Measurements from ENCODE around the gene HSPE1.

Gene HSPE1

GRCh38 chr2:197504512-197504911 lies 4.3 kb downstream of the HSPE1 start:
- in situ Hi-C loops (cut with MboI; ENCODE audit: low pct_unique_long_range_greater_than_20kb, low sequenced_read_pairs, unreplicated experiment) = no loop called here
- DNase-seq (ENCODE audit: low spot score) = no peak
- no peak for TF ChIP-seq CTCF (IDR thresholded peaks at IDR 0.05; ENCODE audit: extremely low read depth, insufficient read depth, missing control alignments)

- TF ChIP-seq CTCF (IDR thresholded peaks at IDR 0.05; ENCODE audit: extremely low read depth, insufficient read depth, missing control alignments) = no peak
- in situ Hi-C loops (cut with MboI; ENCODE audit: low pct_unique_long_range_greater_than_20kb, low sequenced_read_pairs, unreplicated experiment) = no loop called here
- DNase-seq (ENCODE audit: low spot score) = no peak
Measured at GRCh38 chr2:197506658-197507057, 6.5 kb downstream of the HSPE1 start.

- no peak for DNase-seq (ENCODE audit: low spot score)
- in situ Hi-C loops (cut with MboI; ENCODE audit: low pct_unique_long_range_greater_than_20kb, low sequenced_read_pairs, unreplicated experiment) = no loop called here
- no peak for TF ChIP-seq CTCF (IDR thresholded peaks at IDR 0.05; ENCODE audit: extremely low read depth, insufficient read depth, missing control alignments)
Measured at GRCh38 chr2:197513915-197514314, 13.7 kb downstream of the HSPE1 start.

- no peak for DNase-seq (ENCODE audit: low spot score)
- TF ChIP-seq CTCF (IDR thresholded peaks at IDR 0.05; ENCODE audit: extremely low read depth, insufficient read depth, missing control alignments) = no peak
Measured at GRCh38 chr2:197514754-197515153, 14.6 kb downstream of the HSPE1 start.

GRCh38 chr2:197515315-197515738 lies 15.1 kb downstream of the HSPE1 start:
- no peak for DNase-seq (ENCODE audit: low spot score)
- TF ChIP-seq CTCF (IDR thresholded peaks at IDR 0.05; ENCODE audit: extremely low read depth, insufficient read depth, missing control alignments) = no peak
- in situ Hi-C loops (cut with MboI; ENCODE audit: low pct_unique_long_range_greater_than_20kb, low sequenced_read_pairs, unreplicated experiment) = no loop called here

More at GRCh38 chr2:197514754-197515153, 14.6 kb downstream of the HSPE1 start:
- in situ Hi-C loops (cut with MboI; ENCODE audit: low pct_unique_long_range_greater_than_20kb, low sequenced_read_pairs, unreplicated experiment) = no loop called here

- in situ Hi-C loops (cut with MboI; ENCODE audit: low pct_unique_long_range_greater_than_20kb, low sequenced_read_pairs, unreplicated experiment) = no loop called here
- TF ChIP-seq CTCF (IDR thresholded peaks at IDR 0.05; ENCODE audit: extremely low read depth, insufficient read depth, missing control alignments) = no peak
- peak; percentile 95 for DNase-seq (ENCODE audit: low spot score)
Measured at GRCh38 chr2:197515739-197516392, 15.7 kb downstream of the HSPE1 start, which contains the start of gene MOB4. TSS of gene MOB4 (plus strand) at chr2:197516066. CDS start at chr2:197516087, 21 bp downstream.
